Osteoblast (primary cell): ENCODE results near the gene ECHDC3. TPM values are rescaled to one million over a fixed set of nuclear protein-coding genes. Genes with fewer than 3 reads are reported as not detected.

Experiments used
- DNase-seq: peaks from one replicate; pipeline ENCODE4 v3.0.0; 2011; ENCODE audit warnings: low spot score, mixed read lengths; ENCODE audit not compliant: insufficient read length; ENCODE audit errors: missing footprints
- H2AFZ ChIP-seq: 2 replicates; pipeline ENCODE4 v1.6.0; 2011; ENCODE audit warnings: mild to moderate bottlenecking, low read length
- H3K27ac ChIP-seq: 2 replicates; pipeline ENCODE4 v1.5.1; 2011; ENCODE audit warnings: mild to moderate bottlenecking, low read depth, low read length, moderate library complexity
- H3K27me3 ChIP-seq: 2 replicates; pipeline ENCODE4 v1.6.0; 2012; ENCODE audit warnings: mild to moderate bottlenecking, control low read depth, inconsistent platforms, low read length, moderate library complexity; ENCODE audit not compliant: insufficient read depth
- H3K36me3 ChIP-seq: 2 replicates; pipeline ENCODE4 v1.5.1; 2011; ENCODE audit warnings: mild to moderate bottlenecking, low read length, control low read depth, moderate library complexity; ENCODE audit not compliant: insufficient read depth
- H3K4me1 ChIP-seq: 2 replicates; pipeline ENCODE4 v1.5.1; 2011; ENCODE audit warnings: mild to moderate bottlenecking, low read length, control low read depth, moderate library complexity; ENCODE audit not compliant: insufficient read depth
- H3K4me2 ChIP-seq: 2 replicates; pipeline ENCODE4 v1.6.0; 2011; ENCODE audit warnings: mild to moderate bottlenecking, low read length; ENCODE audit not compliant: insufficient read depth
- H3K4me3 ChIP-seq: fragments of 200-600 bp; sonication (generic); 3 replicates; pipeline ENCODE4 v1.5.1; 2012; ENCODE audit warnings: mild to moderate bottlenecking, low read length, inconsistent platforms; ENCODE audit not compliant: insufficient read depth
- H3K79me2 ChIP-seq: 2 replicates; pipeline ENCODE4 v1.6.0; 2012; ENCODE audit warnings: mild to moderate bottlenecking, low read length, control low read depth, inconsistent platforms; ENCODE audit not compliant: insufficient read depth
- H3K9me3 ChIP-seq: 2 replicates; pipeline ENCODE4 v1.5.1; 2011; ENCODE audit warnings: low read depth, low read length, control low read depth
- H4K20me1 ChIP-seq: 2 replicates; pipeline ENCODE4 v1.6.0; 2012; ENCODE audit warnings: mild to moderate bottlenecking, low read length, control low read depth; ENCODE audit not compliant: insufficient read depth
- CTCF ChIP-seq: IDR thresholded peaks from 2 replicates; pipeline ENCODE4 v1.5.1; 2011; ENCODE audit warnings: mild to moderate bottlenecking, low read depth, low read length, moderate library complexity; ENCODE audit errors: extremely low read depth
- total RNA-seq: library from RNA; depleted of rRNA; stranded (reverse); fragments of >200 nt; gene quantifications from 2 replicates; pipeline ENCODE4 v1.2.3, GENCODE V29; 2012

ECHDC3 gene
- total RNA-seq, 1 donor = 0.36 TPM

GRCh38 chr10:11713186-11713743, 28.9 kb upstream of the ECHDC3 start:
- Histone ChIP-seq H3K79me2 (no peaks in the 10 kb centered on the region), H2AFZ (no peak overlapping the region), H3K27me3 (peaks cover 4% of the 10 kb centered on the region), H4K20me1 (no peaks in the 10 kb centered on the region), H3K36me3 (no peaks in the 10 kb centered on the region), H3K4me1 (peaks cover 8% of the 10 kb centered on the region), H3K4me3 (no peak overlapping the region), H3K4me2 (no peak overlapping the region), H3K9me3 (no peaks in the 10 kb centered on the region), H3K27ac (no peak overlapping the region)
- TF ChIP-seq CTCF = no peak
- DNase-seq = no peak

GRCh38 chr10:11713963-11714362, 28.2 kb upstream of the ECHDC3 start:
- H3K4me2 ChIP-seq = no peak overlapping the region
- peaks cover 4% of the 10 kb centered on the region for H3K27me3 ChIP-seq
- DNase-seq = no peak
- no peak overlapping the region for H3K4me3 ChIP-seq
- no peaks in the 10 kb centered on the region for H4K20me1 ChIP-seq
- no peak overlapping the region for H3K27ac ChIP-seq
- no peak for TF ChIP-seq CTCF
- peaks cover 8% of the 10 kb centered on the region for H3K4me1 ChIP-seq
- H3K9me3 ChIP-seq = no peaks in the 10 kb centered on the region
- no peaks in the 10 kb centered on the region for H3K79me2 ChIP-seq
- H3K36me3 ChIP-seq = no peaks in the 10 kb centered on the region
- H2AFZ ChIP-seq = no peak overlapping the region

- no peaks in the 10 kb centered on the region for H4K20me1 ChIP-seq
- no peaks in the 10 kb centered on the region for H3K9me3 ChIP-seq
- no peak overlapping the region for H3K27ac ChIP-seq
- no peak overlapping the region for H3K4me2 ChIP-seq
- H3K36me3 ChIP-seq = no peaks in the 10 kb centered on the region
- TF ChIP-seq CTCF = no peak
- H3K27me3 ChIP-seq = peaks cover under 1% of the 10 kb centered on the region
- H3K4me1 ChIP-seq = peaks cover 8% of the 10 kb centered on the region
- H2AFZ ChIP-seq = no peak overlapping the region
- H3K79me2 ChIP-seq = no peaks in the 10 kb centered on the region
- no peak overlapping the region for H3K4me3 ChIP-seq
- DNase-seq = peak; percentile 68
Observed at GRCh38 chr10:11714750-11715365, 27.3 kb upstream of the ECHDC3 start.

- Histone ChIP-seq H3K79me2 (no peaks in the 10 kb centered on the region), H3K4me3 (no peak overlapping the region), H3K27me3 (peaks cover 1% of the 10 kb centered on the region), H3K4me1 (peaks cover 5% of the 10 kb centered on the region), H3K4me2 (peak overlapping the region; percentile 5), H3K9me3 (no peaks in the 10 kb centered on the region), H4K20me1 (no peaks in the 10 kb centered on the region), H3K27ac (no peak overlapping the region), H3K36me3 (no peaks in the 10 kb centered on the region), H2AFZ (peak overlapping the region; percentile 36)
- peak; percentile 77 for DNase-seq
- TF ChIP-seq CTCF = no peak
Observed at GRCh38 chr10:11715815-11716494, 26.2 kb upstream of the ECHDC3 start.
